ENCODE data around the gene DDR2. TPM values are rescaled to one million over a fixed set of nuclear protein-coding genes. Genes with fewer than 3 reads are reported as not detected.

The DDR2 gene
- total RNA-seq, 1 donor from 2014 or later: 26.9 TPM

DNA sequence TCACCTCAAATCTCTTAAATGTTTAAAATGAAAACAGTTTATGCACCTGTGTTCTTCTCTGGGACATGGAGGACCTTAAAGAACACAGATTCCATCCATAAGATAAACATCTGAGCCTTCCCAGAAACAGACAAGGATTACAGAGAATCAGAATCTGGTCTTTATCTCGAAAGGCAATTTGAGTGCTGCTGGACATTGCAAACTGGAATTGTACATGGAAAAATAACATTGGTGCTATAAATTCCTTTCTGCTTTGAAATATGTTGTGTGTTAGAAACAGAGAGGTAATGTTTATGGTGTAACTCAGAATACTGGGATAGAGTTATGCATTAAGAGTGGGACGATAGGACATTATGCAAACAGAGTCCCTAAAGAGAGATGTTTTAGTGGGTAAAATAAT is 6.6 kb upstream of the DDR2 start:
- no peaks in the 10 kb centered on the region for H3K27me3 ChIP-seq (ENCODE audit: low read depth)
- no peaks in the 10 kb centered on the region for H3K36me3 ChIP-seq
- intact Hi-C loops (cut with micrococcal nuclease): no loop called here
- no peak for DNase-seq
- peaks cover 20% of the 10 kb centered on the region for H3K4me1 ChIP-seq
- no peak for TF ChIP-seq CTCF (IDR thresholded peaks at IDR 0.05; ENCODE audit: borderline replicate concordance)
- no peak overlapping the region for H3K4me3 ChIP-seq
- H3K27ac ChIP-seq (replicated peaks): peak overlapping the region; percentile 58
- no peaks in the 10 kb centered on the region for H3K9me3 ChIP-seq (replicated peaks)

DNA sequence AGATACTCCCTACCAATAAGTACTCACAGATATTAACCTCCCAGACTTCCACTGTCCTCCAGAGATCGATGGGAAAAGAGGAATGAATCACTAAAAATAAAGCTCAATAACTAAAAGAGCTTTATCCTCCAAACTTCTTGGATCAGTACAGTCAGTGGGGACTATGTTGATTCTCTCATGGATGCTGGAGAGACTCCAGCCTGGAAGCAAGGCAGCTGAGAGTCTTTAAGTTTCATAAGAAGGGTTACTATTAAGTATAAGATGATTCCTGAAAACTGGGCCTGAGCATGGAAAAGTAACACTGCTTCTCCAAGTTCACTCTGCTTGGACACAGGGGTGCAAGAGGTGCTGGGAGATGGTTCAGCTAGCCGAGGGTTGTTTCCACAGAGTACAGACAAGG is 6.2 kb upstream of the DDR2 start:
- intact Hi-C loops (cut with micrococcal nuclease): no loop called here
- Histone ChIP-seq H3K27me3 (ENCODE audit: low read depth) (no peaks in the 10 kb centered on the region), H3K9me3 (replicated peaks) (no peaks in the 10 kb centered on the region), H3K27ac (replicated peaks) (peak overlapping the region; percentile 58), H3K4me1 (peaks cover 23% of the 10 kb centered on the region), H3K36me3 (no peaks in the 10 kb centered on the region), H3K4me3 (peak overlapping the region; percentile 34)
- no peak for DNase-seq
- TF ChIP-seq CTCF (IDR thresholded peaks at IDR 0.05; ENCODE audit: borderline replicate concordance): no peak

- H3K4me1 ChIP-seq: peaks cover 29% of the 10 kb centered on the region
- no peaks in the 10 kb centered on the region for H3K9me3 ChIP-seq (replicated peaks)
- no peak for TF ChIP-seq CTCF (IDR thresholded peaks at IDR 0.05; ENCODE audit: borderline replicate concordance)
- peak overlapping the region; percentile 58 for H3K27ac ChIP-seq (replicated peaks)
- no peaks in the 10 kb centered on the region for H3K27me3 ChIP-seq (ENCODE audit: low read depth)
- H3K4me3 ChIP-seq: peak overlapping the region; percentile 34
- intact Hi-C loops (cut with micrococcal nuclease): no loop called here
- DNase-seq: no peak
- H3K36me3 ChIP-seq: no peaks in the 10 kb centered on the region
Measured at GRCh38 chr1:162626761-162627160, 5.5 kb upstream of the DDR2 start.

DNA sequence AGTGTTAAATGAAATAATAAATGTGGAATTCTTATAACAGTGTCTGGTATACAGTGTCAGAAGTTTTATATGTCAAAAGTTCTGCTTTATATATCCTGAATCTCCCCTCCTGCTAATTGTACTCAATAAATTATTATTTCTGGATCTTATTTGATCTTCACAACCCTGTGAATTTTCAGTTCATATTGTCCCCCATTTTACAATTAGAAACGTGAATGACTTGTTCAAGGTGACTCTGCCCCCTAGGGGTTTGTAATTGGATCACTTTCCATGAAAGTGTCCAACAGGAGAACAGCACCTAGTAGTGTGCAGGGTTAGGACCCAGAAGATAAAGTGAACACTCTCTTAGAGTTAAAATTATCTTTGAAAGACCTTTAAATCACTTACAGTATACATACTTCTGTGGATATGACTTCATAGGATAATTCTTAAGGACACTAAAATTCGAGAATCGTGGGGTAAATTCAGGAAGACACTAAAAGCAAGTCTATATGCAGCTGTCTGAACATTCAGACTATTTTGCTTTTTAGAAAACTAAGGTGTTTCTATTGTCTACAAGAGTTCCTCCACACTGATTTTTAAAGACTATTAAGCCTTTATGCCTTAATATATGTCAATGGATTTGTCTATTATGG is 4.5 kb upstream of the DDR2 start:
- H3K36me3 ChIP-seq: no peaks in the 10 kb centered on the region
- H3K4me3 ChIP-seq: no peak overlapping the region
- no peaks in the 10 kb centered on the region for H3K27me3 ChIP-seq (ENCODE audit: low read depth)
- H3K4me1 ChIP-seq: peaks cover 40% of the 10 kb centered on the region
- H3K9me3 ChIP-seq (replicated peaks): no peaks in the 10 kb centered on the region
- H3K27ac ChIP-seq (replicated peaks): peak overlapping the region; percentile 58
- TF ChIP-seq CTCF (IDR thresholded peaks at IDR 0.05; ENCODE audit: borderline replicate concordance): peak; percentile 49
- intact Hi-C loops (cut with micrococcal nuclease): no loop called here
- no peak for DNase-seq

DNA sequence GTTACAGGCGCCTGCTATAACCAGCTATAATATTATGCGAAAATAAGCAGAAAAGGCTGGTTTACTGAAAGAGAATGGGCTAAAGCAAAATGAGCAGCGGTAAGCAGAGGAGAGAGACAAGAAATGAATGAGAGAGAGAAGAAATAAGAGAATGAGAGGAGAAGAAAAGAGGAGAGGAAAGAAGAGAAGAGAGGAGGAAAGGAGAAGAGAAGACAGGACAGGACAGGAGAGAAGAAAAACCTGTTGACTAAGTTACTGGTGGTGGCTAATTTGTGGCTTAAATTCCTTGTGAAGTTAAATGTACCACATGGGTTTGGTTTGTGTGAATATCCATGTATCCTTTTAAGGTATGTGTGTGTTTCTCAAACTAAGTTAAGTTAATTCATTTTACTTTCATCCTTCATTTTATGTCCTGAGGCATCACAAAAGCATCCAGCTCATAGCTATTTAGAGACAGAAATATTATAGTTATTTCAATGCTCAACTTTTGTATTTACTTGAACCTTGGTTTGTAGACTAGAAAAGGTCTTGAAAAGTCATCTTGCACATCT is 3.1 kb upstream of the DDR2 start:
- DNase-seq: no peak
- Histone ChIP-seq H3K27ac (replicated peaks) (peak overlapping the region; percentile 91), H3K4me3 (no peak overlapping the region), H3K36me3 (no peaks in the 10 kb centered on the region), H3K9me3 (replicated peaks) (no peaks in the 10 kb centered on the region), H3K4me1 (peaks cover 43% of the 10 kb centered on the region), H3K27me3 (ENCODE audit: low read depth) (no peaks in the 10 kb centered on the region)
- intact Hi-C loops (cut with micrococcal nuclease): no loop called here
- TF ChIP-seq CTCF (IDR thresholded peaks at IDR 0.05; ENCODE audit: borderline replicate concordance): no peak
